Glutamatergic neuron (in vitro differentiated cells): Measurements from ENCODE around the gene AKAP1. TPM values are rescaled to one million over a fixed set of nuclear protein-coding genes. Genes with fewer than 3 reads are reported as not detected.

ENCODE experiments used
- DNase-seq: peaks from one replicate; pipeline ENCODE4 v3.0.0; 2022
- H3K27ac Mint-ChIP-seq: one replicate; pipeline ENCODE4 v1.8.0; 2020; ENCODE audit warnings: mild to moderate bottlenecking, mixed read lengths, inconsistent platforms; ENCODE audit not compliant: unreplicated experiment
- H3K27me3 Mint-ChIP-seq: one replicate; pipeline ENCODE4 v1.8.0; 2020; ENCODE audit warnings: mild to moderate bottlenecking, moderate library complexity, mixed read lengths, inconsistent platforms; ENCODE audit not compliant: unreplicated experiment
- H3K36me3 Mint-ChIP-seq: one replicate; pipeline ENCODE4 v1.8.0; 2020; ENCODE audit warnings: mild to moderate bottlenecking, mixed read lengths, inconsistent platforms; ENCODE audit not compliant: unreplicated experiment
- H3K4me1 Mint-ChIP-seq: one replicate; pipeline ENCODE4 v1.8.0; 2020; ENCODE audit warnings: mild to moderate bottlenecking, low read depth, mixed read lengths, inconsistent platforms; ENCODE audit not compliant: unreplicated experiment
- H3K4me3 Mint-ChIP-seq: one replicate; pipeline ENCODE4 v1.8.0; 2020; ENCODE audit warnings: mild to moderate bottlenecking, mixed read lengths, inconsistent platforms; ENCODE audit not compliant: unreplicated experiment
- H3K9me3 Mint-ChIP-seq: one replicate; pipeline ENCODE4 v1.8.0; 2020; ENCODE audit warnings: mild to moderate bottlenecking, moderate library complexity, mixed read lengths, inconsistent platforms; ENCODE audit not compliant: unreplicated experiment
- CTCF ChIP-seq: fragments of 200-600 bp; sonication (generic); IDR thresholded peaks from one replicate; pipeline ENCODE4 v1.5.0; 2021; ENCODE audit not compliant: partially characterized antibody, unreplicated experiment
- total RNA-seq: library from RNA; stranded (reverse); fragmentation: NEBNext Ultra II Directional; extraction: Animal tissue kit (Norgen Biotek cat#: 25700); gene quantifications from one replicate; pipeline ENCODE4 v1.2.1, GENCODE V29; 2021; ENCODE audit not compliant: unreplicated experiment

The AKAP1 gene
- total RNA-seq, 1 donor from 2014 or later, result 35.6 TPM

DNA sequence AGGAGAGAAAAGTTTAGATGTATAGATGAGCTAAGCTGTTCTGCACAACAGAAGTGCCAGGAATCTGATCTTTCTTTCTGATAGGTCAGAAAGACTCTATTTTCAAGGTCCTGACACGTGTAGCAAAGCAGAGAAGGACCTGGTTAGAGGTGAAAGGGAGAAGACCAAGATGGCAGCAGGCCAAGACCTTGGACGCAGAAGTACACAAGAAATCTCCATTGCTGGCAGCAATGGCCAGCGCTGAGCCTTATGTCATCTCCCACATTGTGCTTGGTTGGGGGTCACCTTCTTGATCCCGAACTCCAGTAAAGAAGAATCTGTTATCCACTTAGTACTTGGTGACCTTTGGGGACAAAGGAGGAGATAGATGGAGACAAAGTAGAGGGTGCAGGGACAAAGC, 41.8 kb upstream of the AKAP1 start:
- Mint-ChIP-seq H3K4me3 (no peak overlapping the region), H3K36me3 (no peaks in the 10 kb centered on the region), H3K4me1 (no peaks in the 10 kb centered on the region), H3K27me3 (peaks cover 5% of the 10 kb centered on the region), H3K27ac (no peak overlapping the region), H3K9me3 (peaks cover 2% of the 10 kb centered on the region)
- no peak for DNase-seq
- no peak for TF ChIP-seq CTCF

DNA sequence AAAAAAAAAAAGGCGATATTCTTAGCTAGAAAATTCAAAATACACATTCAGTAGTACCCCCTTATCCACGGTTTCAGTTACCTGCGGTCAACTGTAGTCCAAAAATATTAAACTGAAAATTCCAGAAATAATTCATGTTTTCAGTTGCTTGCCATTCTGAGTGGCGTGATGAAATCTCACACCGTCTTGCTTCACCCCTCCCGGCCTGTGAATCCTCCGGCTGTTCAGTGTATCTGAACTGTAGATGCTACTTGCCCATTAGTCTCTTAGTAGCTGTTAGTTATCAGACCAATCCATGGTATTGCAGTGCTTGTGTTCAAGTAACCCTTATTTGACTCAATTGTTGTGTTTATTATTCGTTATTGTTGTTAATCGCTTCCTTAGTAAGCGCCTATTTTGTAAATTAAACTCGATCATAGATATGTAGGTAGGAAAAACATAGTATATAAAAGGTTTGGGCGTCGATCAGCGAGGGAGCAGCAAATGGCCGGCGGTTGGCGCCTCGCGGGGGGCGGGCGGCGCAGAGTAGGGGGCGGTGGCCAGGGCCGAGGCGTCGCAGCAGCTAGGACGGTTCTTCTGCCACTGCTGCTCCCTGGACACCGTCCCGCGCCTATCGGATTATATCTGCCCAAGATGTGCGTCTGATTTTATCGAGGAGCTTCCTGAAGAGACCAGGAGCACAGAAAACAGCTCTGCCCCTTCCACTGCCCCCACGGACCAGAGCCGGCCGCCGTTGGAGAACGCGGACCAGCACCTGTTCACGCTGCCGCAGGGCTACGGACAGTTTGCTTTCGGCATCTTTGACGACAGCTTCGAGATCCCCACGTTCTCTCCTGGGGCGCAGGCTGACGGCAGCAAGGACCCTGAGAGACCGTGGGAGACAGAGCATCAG, 39.8 kb upstream of the AKAP1 start:
- no peak for DNase-seq
- no peaks in the 10 kb centered on the region for H3K4me1 Mint-ChIP-seq
- no peak for TF ChIP-seq CTCF
- H3K9me3 Mint-ChIP-seq, result peaks cover 2% of the 10 kb centered on the region
- no peak overlapping the region for H3K4me3 Mint-ChIP-seq
- no peak overlapping the region for H3K27ac Mint-ChIP-seq
- H3K27me3 Mint-ChIP-seq, result peaks cover 3% of the 10 kb centered on the region
- H3K36me3 Mint-ChIP-seq, result no peaks in the 10 kb centered on the region

- H3K27me3 Mint-ChIP-seq, result peaks cover 3% of the 10 kb centered on the region
- TF ChIP-seq CTCF, result no peak
- peaks cover 2% of the 10 kb centered on the region for H3K9me3 Mint-ChIP-seq
- peak; percentile 58 for DNase-seq
- H3K4me3 Mint-ChIP-seq, result no peak overlapping the region
- peak overlapping the region; percentile 22 for H3K27ac Mint-ChIP-seq
- no peaks in the 10 kb centered on the region for H3K4me1 Mint-ChIP-seq
- no peaks in the 10 kb centered on the region for H3K36me3 Mint-ChIP-seq
These were observed 39.0 kb upstream of the AKAP1 start for GRCh38 chr17:57045868-57046704.

DNA sequence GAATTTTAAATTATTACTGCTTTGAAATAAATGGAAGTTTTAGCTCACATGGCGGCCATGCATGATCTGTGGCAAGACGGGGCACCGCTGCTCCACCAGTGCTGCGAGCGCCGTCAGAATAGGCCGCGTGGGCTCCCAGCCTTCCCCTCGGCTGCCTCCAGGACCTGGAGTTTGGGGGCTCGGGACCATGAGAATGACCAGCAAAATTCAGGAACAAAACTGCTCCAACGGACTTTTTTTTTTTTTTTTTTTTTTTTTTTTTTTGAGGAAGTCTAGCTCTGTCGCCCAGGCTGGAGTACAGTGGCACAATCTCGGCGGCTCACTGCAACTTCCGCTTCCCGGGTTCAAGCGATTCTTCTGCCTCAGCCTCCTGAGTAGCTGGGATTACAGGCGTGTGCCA, 38.3 kb upstream of the AKAP1 start:
- Mint-ChIP-seq H3K27me3 (peaks cover 3% of the 10 kb centered on the region), H3K27ac (no peak overlapping the region), H3K9me3 (peaks cover 2% of the 10 kb centered on the region), H3K4me1 (no peaks in the 10 kb centered on the region), H3K36me3 (no peaks in the 10 kb centered on the region), H3K4me3 (no peak overlapping the region)
- no peak for DNase-seq
- no peak for TF ChIP-seq CTCF
